HG03135 (cell line): Measurements from ENCODE around the gene IFFO2.
"Not testable (repeated sequence)": the region's sequence is repeated elsewhere in the genome, so short reads cannot be mapped to it uniquely, and the experiment has no call there.

ENCODE experiments used
- ATAC-seq: cut with Tn5 transposase; IDR thresholded peaks from one replicate; pipeline ENCODE4 v1.9.1; 2021; ENCODE audit warnings: mild to moderate bottlenecking, moderate library complexity; ENCODE audit not compliant: unreplicated experiment

The IFFO2 gene

DNA sequence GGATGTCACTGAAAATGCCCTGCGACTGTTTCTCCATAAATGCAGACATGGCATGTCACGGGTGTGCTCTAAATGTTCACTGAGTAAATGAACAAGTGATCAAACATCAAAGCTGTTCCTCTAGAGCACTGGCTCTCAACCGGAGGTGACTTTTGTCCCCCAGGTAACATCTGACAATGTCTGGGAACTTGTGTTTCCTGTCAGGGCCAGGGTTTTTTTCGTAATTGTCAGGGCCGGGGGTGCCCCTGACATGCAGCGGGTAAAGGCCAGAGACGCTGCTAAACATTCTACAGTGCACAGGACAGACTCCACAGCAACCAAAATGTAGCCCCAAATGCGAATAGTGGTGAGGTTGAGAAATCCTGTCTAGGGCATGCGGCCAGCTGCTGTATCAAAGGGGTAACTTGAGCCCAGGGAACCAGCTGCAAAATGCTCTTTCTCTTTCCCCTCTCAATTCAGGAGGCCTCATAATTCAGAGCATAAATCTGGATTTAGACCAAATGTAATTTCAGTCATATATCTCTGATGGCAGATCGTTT, 56.1 kb downstream of the IFFO2 start:
- ATAC-seq: no peak

DNA sequence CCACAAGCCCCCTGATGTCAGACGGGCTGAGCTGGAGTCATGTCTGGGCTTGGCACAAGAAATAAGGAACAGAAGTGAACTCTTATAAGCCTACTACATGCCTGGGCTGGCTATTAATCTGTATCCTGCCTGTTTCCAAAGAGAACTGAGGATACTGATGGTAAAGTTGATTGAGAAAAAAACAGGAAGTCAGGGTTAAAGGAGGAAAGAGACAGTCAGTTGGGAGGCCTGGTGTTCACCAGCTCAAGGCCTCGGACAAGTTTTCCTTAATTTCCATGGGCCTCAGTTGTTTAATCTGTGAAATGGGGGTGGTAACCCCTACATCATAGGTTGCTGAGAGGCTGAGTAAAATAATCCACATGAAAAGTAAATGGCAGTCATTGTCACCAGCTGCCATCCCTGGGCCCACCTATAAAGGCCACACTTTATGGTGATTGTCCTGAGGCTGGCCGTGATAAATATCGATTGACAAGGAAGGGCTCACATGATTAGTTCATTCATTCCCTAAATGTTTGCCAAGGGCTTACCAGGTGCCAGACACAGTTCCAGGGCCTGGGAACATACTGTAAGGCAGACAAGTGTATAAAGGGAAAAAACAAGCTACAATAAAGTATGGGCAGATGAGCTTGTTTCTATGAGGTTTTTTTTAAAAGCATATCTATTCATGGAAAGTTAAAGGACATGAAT, 57.0 kb downstream of the IFFO2 start:
- no peak for ATAC-seq

DNA sequence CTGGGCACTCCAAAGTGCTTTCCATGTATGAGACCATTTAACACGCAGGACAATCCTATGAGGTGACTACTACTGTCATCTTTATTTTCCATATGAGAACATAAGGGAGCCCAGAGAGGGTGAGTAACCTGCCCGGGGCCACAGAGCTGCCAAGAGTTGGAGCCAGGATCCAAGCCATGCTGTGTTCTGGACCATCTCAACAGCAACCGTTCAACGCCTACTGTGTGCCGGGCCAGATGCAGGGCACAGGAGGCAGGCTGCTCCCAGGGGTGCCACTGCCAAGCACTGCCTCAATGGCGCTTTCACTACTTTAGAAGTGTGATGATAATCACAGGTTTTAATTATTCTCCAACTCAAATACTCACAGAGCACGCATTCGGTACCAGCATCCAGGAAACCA, 57.9 kb downstream of the IFFO2 start:
- ATAC-seq: no peak

DNA sequence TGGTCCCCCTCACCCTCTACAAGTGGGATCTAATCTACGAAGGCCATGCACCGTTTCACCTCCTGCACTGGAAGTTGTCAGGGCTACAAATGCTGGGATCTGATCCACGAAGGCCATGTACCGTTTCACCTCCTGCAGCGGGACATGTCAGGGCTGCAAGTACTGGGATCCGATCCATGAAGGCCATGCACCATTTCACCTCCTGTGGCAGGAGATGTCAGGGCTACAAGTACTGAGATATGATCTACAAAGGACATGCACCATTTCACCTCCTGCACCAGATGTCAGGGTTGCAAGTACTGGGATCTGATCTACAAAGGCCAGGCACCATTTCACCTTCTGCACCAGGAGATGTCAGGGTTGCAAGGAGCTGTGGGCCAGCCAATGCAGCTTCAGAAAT, 61.2 kb downstream of the IFFO2 start:
- no peak for ATAC-seq

DNA sequence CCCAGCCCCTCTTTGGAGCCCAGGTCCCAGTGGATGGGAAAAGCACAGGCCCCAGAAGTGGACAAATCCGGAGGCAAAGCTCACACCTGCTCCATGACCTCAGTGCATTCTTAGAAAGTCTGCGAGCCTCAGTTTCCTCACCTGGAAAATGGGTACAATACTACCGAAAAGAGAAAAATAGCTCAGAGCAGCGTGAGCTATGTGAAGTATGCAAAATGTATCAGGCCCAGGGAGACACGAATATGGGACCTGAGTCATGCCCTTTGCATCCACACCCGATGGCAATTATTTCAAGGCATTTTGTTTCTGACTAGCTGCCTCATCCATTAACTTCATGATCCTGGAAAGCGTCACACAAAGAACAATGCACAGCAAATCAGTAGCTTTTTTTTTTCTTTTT, 63.4 kb downstream of the IFFO2 start:
- no peak for ATAC-seq

DNA sequence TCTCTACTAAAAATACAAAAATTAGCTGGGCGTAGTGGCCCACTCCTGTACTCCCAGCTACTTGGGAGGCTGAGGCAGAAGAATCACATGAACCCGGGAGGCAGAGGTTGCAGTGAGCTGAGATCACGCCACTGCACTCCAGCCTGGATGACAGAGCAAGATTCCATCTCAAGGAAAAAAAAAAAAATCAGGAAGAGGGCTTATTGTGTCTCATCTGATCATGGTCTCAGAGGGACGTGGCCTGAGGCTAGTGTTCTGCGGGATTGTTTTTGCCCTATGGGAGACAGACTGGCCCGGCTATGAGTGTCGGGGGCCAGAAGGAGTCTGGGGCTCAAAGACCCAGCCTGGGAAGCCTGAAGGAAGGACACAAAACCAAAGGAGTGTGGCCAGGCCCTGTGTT, 64.6 kb downstream of the IFFO2 start:
- not testable (repeated sequence) for ATAC-seq

DNA sequence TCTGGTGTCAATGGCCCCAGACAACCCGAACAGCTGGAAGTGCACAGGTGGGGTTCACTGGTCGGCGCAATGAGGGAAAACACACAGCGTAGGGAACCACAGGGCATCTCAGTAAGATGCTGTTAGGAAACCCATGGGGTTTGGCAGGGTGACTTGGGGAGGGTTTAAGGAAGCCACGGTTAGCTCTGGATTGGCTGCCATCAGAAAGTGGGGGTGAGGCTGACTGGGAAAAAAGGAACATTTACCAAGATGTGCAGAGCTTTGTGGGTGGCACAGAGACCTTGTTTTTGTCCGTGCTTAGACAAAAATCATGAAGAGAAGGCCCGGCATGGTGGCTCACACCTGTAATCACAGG, 65.1 kb downstream of the IFFO2 start:
- ATAC-seq: no peak

DNA sequence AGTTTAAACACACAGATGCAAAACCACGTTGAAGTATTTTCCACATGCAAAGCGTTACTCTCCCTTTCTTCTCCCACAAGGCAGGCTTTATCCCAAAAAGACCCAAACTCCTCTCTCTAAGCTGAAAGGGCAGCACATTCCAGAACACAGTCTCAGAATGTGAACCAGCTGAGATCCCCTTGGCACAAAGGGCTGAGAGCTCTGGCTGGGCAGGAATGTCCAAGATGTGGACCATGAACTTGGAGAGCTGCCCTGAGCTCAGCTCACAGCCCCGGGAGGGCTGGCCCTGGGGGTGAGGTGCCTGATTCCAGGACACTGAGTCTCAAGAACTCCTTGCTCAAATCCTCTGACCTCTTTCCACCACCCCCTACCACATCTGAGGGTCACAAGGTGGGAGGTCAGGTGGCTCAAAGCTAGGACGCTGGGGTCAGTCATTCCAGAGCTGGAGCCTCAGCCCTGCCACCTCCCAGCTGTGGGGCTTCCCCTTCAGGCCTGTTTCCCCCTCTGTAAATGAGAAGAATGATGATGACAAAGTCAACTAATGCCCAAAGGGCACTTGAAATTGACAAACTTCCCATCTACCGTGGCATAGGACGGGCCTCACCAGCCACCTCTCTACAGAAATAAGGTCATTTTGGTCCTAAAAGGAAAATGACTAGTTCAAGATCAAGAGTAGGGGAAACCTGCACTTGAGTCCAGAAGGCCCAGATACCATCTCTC, 65.6 kb downstream of the IFFO2 start:
- no peak for ATAC-seq

DNA sequence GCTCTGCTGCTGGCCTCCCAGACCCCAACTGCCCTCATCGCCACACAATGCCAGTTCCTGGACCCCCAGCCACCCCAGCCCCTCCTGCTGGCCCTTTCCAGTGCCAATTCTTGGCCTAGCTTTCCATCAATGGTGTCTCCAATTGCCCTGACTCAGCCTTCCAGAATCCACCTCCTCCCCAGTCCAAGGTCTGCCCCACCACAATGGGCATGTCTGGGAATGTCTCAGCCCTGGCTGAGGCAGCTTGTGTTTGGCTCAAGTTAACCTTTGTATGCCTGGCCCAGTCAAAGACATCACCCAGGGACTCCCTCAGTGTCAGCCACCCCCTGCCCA, 70.5 kb downstream of the IFFO2 start:
- no peak for ATAC-seq

DNA sequence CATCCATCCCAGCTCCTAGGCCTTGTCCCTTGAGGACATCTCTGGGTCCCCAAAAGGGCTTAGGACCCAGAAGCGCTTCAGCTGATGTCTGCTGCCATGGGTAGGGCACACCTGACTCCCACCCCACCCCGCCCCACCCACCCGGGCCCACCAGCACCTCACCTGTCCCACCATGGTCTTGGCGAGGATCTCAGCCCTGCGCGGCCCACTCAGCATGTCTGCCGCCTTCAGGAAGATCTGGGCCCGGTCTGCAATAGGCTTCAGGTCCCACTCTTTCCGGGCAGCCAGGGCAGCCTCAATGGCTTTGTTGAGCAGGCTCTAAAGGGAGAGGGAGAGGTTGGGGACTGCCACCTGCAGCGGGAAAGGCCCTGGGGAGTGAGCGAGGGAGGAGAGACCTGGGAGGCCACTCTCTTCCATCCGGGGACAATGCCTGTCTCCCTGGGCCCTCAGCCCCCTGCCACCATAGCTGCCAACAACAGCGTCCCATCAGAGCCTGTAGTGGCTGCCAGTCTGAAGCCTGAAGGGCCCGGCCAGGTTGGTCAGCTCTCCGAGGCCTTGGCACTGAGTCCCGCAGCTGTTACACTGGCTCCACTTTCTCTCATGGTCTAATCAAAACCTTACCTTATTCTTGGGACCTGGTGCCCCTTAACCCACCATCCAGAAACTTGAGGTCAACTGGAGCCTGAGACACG, 71.0 kb downstream of the IFFO2 start:
- ATAC-seq: no peak

DNA sequence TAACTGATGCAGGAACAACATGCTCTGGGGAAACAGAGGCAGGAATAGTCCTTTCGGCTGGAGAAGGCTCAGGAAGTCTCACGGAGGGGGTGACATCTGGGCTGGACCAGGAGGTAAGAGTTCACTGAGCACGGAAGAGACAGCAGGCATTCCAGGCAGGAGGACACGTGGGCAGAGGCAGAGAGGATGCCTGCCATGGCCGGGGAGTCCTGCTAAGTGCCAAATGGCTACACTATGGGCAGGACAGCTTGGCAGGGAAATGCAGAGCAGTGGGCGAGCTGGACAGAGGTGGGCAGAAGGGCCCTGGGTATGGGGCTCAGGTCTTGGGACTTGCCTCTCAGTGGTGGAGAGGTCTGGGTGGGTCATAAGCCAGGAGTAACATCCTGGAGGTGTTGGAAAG, 71.7 kb downstream of the IFFO2 start:
- no peak for ATAC-seq

DNA sequence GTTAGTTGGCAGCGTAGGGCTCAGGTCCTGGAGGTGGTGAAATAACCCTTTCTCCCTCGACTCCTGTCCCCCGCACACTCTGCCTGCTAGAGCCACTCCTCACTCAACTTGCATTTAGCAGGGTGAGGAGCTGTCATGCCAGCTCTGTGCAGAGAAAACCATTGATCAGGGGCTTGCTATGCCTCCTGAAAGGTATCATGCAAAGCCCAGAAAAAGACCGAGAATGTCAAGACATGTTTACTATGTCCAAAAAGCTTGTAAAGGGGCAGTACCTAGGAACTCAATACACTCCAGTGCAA, 72.1 kb downstream of the IFFO2 start:
- no peak for ATAC-seq

DNA sequence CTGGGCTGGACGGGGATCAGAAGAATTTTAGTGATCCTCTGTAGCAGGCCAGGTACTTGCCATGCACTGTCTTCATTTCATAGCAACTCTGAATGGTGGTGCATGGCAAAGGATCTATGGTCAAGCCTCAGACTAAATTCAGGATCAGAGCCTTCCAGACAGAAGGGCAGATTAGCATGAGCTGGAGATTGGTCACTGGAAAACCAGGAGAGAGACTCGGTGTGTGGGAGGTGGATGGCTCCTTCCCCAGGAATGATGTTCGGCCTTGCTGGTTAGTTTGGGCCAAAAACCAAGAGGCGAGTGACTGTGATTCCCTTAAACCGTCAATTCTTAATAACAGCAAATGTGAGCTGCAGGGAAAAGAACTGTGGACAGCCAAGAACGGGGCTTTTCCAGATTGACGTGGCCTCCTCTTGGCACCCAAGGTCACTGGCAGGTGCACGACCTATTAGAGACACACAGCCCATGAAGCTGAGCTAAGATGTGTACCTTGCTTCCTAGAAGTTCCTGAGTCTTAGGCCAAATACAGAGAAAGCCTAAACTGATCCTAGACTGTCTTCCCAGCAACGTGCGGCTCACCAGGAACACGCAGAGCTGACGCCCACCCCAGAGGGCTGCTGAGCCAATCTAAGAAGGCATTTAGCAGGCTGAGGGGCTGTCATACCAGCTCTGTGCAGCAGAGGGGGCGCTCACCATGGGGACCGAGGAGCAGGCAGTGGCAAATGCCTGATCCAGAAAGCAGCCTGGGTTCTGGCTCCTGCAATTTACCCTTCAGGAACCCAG, 72.6 kb downstream of the IFFO2 start:
- no peak for ATAC-seq

DNA sequence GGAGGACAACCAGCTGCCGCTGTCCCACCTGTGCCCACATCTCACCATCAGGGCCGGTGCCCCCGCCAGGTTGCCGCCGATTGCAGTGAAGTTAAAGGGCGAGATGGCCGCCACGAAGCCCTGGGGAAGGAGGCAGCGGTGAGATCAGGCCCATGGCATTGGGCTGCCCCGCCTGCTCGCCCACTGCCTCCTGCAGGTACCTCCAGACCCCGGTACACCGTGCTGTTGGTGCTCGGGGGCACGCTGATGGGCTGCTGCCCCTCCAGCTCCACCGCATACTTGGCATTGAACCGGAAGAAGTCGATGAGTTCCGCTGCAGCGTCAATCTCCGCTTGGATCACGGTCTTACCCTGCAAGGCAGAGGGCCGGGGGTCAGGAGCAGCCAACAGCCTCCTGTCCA, 73.4 kb downstream of the IFFO2 start:
- no peak for ATAC-seq

DNA sequence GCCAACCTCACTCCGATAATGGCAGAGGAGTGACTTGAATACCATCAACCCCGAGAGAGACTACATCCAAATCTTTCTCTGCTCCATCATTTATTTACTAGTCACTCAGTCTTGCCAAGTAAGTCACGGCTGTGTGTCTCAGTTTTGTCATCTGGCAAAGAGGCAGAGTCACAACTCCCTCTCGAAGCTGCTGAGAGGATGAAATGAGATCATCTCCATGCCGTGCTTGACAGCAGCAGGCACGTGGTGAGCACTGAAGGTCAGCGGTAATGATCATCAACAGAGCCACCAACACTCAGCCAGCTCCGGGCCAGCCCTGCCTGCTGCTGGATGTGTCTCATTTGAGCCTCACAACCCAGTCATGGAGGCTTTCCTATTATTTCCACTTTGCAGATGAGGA, 74.0 kb downstream of the IFFO2 start:
- ATAC-seq: no peak

DNA sequence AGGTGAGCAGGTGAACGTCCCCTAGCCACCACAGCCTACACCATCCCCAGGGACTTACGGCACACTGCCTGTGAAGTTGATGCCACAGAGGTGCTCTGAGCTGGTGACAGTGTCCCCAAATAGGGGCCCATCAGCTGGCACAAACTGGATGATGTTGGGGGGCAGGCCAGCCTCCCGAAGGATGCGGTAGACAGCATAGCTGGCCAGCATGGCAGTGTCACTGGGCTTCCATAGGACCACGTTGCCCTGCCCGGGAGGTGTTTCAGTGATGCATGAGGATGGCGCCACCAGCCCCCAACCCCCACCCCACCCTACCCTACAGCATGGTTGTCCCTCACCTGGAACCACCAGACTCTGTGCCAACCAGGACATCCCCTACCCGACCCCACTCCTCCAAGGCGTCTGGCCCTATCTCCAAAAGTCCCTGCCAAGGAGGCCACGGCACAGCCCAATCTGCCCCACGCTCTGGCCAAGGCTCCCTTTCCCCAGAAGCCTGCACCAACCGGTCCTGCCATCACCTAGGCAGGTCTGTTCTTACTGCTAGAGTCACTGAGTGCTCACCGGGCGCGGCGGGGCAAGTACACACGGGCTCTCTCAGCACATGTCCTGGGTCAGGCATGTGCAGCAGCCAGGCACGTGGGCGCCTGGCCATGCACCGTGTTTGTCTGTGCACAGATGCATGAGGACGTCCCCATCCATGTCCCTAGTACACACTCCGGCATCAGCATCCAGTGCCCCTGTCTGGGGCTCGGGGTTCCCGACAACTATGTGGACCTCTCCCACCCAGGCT, 74.6 kb downstream of the IFFO2 start:
- ATAC-seq: no peak

DNA sequence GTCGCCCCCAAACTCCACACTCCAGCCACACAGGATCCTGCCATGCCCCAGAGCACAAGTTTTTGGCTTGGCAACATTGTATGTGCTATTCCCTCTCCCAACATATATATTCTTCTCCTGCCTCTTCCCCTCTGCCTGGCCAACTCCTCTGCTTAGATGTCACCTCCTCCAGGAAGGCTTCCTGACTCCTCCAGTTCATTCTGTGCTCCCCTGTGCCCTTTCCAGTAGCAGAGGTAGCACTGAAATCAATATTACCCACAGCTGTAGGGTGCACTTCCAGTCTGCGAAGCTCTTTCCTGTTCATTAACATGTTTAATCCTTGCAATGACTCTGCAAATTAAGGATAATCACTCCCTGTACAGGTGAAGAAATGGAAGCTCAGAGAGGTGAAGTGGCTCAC, 75.3 kb downstream of the IFFO2 start:
- ATAC-seq: no peak

DNA sequence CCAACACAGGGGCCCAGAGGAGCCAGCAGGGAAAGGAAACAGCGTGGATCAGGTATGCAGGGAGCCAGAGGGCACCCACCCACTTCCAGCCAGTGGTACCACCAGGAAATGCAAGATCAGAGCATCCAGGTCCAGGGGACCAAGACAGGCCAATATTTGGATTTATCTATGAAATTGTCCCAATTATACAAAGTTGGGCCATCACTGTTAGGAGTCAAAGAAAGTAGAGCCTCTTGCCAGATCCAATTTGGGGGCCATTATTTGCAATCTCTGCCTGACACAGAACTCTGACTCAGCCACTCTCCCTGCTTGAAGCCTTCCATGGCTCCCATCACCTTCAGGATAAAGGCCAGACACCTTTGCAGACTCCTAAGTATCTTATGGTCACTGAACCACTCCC, 75.9 kb downstream of the IFFO2 start:
- ATAC-seq: no peak

DNA sequence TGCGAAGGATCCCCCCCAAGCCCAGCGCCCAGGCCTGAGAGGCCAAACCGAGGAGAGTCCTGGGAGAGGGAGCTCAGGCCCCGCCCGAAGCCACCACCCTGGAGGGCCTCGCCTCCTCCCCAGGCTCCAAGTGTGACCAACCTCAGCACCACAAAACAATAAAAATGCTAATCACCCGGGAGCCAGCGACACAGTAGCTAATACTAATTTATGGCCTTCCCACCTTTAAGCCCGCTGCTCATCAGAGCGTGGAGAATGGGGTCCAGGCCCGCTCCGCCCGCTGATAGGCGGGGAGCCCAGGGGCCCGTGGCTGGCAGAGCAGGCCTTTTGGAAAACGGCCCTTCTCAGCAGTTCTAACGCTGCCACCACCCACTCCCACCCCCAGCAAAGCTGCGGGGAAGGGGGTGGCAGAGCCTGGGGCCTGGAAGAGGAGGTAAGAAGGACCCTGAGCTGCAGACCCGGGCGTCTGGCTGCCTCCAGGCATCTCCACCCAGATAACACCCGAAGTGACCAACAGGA, 76.6 kb downstream of the IFFO2 start:
- ATAC-seq: no peak

DNA sequence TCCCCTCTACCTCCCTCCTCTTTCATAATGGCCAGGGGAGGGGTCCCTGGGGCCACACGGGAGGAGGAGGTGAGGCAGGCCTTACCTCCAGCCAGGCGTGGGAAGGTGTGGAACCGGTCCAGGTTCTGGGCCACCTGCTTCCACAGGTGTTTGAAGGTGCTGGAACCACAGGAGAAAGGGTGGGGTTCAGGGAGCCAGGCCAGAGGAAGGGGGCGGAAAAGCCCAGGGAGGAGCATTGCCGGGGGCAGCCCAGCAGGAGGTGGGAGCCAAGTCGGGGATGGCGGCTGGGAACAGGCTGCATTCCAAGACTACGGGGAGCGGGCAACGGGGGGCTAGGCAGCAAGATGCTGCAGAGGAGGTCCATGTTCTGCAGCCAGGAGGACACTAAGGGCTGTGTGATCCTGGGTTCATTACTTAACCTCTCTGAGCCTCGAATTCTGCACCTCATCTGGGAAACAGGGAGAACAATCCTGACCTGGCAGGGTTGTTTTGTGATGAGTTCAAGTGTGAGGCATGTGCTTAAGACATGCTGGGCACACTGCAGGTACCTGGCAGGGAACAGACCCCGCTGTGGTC, 77.2 kb downstream of the IFFO2 start:
- ATAC-seq: no peak
